ENCODE measurements around the gene CEP170B. TPM values are rescaled to one million over a fixed set of nuclear protein-coding genes. Genes with fewer than 3 reads are reported as not detected.

The CEP170B gene
- total and polyA plus RNA-seq, 2 of the 8 experiments (the other 6 are each of a cell fraction or from before 2014, with no cell fraction given), result 9.1 to 33.8 TPM

DNA sequence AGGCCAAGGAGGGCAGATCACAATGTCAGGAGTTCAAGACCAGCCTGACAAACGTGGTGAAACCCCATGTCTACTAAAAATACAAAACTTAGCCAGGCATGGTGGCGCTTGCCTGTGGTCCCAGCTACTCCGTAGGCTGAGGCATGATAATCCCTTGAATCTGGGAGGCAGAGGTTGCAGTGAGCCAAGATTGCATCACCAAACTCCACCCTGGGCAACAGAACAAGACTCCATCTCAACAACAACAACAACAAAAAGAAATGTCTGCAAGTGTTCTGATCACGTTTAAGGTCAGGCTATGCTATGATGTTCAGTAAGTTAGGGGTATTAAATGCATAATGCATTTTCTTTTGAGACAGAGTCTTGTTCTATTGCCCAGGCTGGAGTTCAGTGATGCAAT is 52.9 kb downstream of the CEP170B start:
- Histone ChIP-seq H4K20me1 (replicated peaks in 1 of 2; ENCODE audit: control insufficient read depth in 1 of 2, insufficient read depth in 2 of 2, low read length in 2 of 2) (no peaks in the 10 kb centered on the region), H2BK5ac (ENCODE audit: low read depth, low read length) (no peak overlapping the region), H3K4me1 (replicated peaks in 1 of 4; ENCODE audit: control insufficient read depth in 3 of 4, insufficient read depth in 4 of 4, low read length in 3 of 4) (no peaks in the 10 kb centered on the region), H2BK15ac (ENCODE audit: low read length) (no peak overlapping the region), H2AK5ac (ENCODE audit: low read depth, low read length) (no peak overlapping the region), H3K36me3 (ENCODE audit: control insufficient read depth in 2 of 4, insufficient read depth in 4 of 4, low read length in 3 of 4) (no peaks in the 10 kb centered on the region), H3K18ac (ENCODE audit: extremely low read depth, low read length) (no peak overlapping the region; the same call in 1 of the 2 replicates), H2AFZ (ENCODE audit: low read length) (no peak overlapping the region), H3K4ac (replicated peaks; ENCODE audit: insufficient read length, low read depth, low read length) (no peak overlapping the region), H4K5ac (ENCODE audit: insufficient read length, low read depth, low read length) (no peak overlapping the region), H2BK120ac (replicated peaks; ENCODE audit: low read depth, low read length) (no peak overlapping the region), H4K8ac (ENCODE audit: extremely low read depth, insufficient read depth, low read length) (no peak overlapping the region), H3K79me1 (ENCODE audit: low read depth, low read length) (no peaks in the 10 kb centered on the region), H3K9me3 (ENCODE audit: insufficient read depth in 2 of 2, low read depth in 1 of 2, low read length in 1 of 2) (no peaks in the 10 kb centered on the region), H4K91ac (replicated peaks; ENCODE audit: insufficient read length, low read length) (no peak overlapping the region), H3K23me2 (ENCODE audit: low read depth, low read length) (no peaks in the 10 kb centered on the region), H3K9ac (replicated peaks in 1 of 4; ENCODE audit: extremely low read depth in 1 of 4, low read depth in 3 of 4, low read length in 3 of 4) (no peak overlapping the region), H3K4me2 (ENCODE audit: insufficient read depth in 1 of 2, low read depth in 2 of 2, low read length in 2 of 2) (no peak overlapping the region), H2BK12ac (ENCODE audit: low read depth, low read length) (no peak overlapping the region), H3K27me3 (replicated peaks in 1 of 4; ENCODE audit: control insufficient read depth in 3 of 4, extremely low read depth in 1 of 4, insufficient read depth in 3 of 4, low read length in 3 of 4) (no peaks in the 10 kb centered on the region), H3K23ac (ENCODE audit: insufficient read length) (no peak overlapping the region), H3K27ac (ENCODE audit: low read depth, low read length) (no peak overlapping the region), H3K56ac (replicated peaks; ENCODE audit: insufficient read length, low read depth, low read length) (no peak overlapping the region), H3K79me2 (ENCODE audit: control insufficient read depth in 1 of 2, insufficient read depth in 2 of 2, low read length in 2 of 2) (no peaks in the 10 kb centered on the region), H2BK20ac (ENCODE audit: low read length) (no peak overlapping the region), H3K14ac (ENCODE audit: insufficient read length) (no peak overlapping the region), H3K4me3 (ENCODE audit: extremely low read depth in 1 of 4, insufficient read depth in 2 of 4, low read depth in 3 of 4, low read length in 4 of 4) (no peak overlapping the region)
- ChIA-PET POLR2A (ENCODE audit: partially characterized antibody) (interaction anchor here (2.3 kb wide), 1 partner anchor 22 kb away, joined by 6 read pairs; no protein-coding TSS in a partner anchor), CTCF (ENCODE audit: partially characterized antibody) (interaction anchor here (0.6 to 1.4 kb wide), 3 partner anchors 22 to 270 kb away, joined by 3 to 5 read pairs (median 5); no protein-coding TSS in a partner anchor)
- no peak for DNase-seq (ENCODE audit: low read depth in 1 of 2, low spot score in 2 of 2)
- 88% methylated on average over 4 of the region's 4 CpGs; no CpG with 5 or more reads in 1 of the 2 experiments for WGBS, 2 experiments (ENCODE audit: extremely low coverage in 1 of 2, insufficient coverage in 1 of 2, insufficient read length in 1 of 2, insufficient replicate concordance in 2 of 2, low coverage in 1 of 2, low lambda C conversion rate in 2 of 2, missing lambda C conversion rate in 1 of 2)
- no peak for TF ChIP-seq RXRA (IDR thresholded peaks at IDR 0.05; ENCODE audit: insufficient read depth, low read depth, low read length)
- TF ChIP-seq SP4 (IDR thresholded peaks at IDR 0.05; ENCODE audit: low read length), result no peak
- TF ChIP-seq TAF1 (IDR thresholded peaks at IDR 0.05; ENCODE audit: low read depth, low read length), result no peak
- TF ChIP-seq POLR2A (IDR thresholded peaks at IDR 0.05; ENCODE audit: control extremely low read depth in 1 of 2, low read depth in 2 of 2, low read length in 2 of 2), result no peak
- TF ChIP-seq SIRT6 (IDR thresholded peaks at IDR 0.05; ENCODE audit: low read length), result no peak
- no peak for TF ChIP-seq CEBPB (IDR thresholded peaks at IDR 0.05; ENCODE audit: low read depth, low read length)
- TF ChIP-seq EP300 (IDR thresholded peaks at IDR 0.05; ENCODE audit: borderline replicate concordance in 1 of 2, low read depth in 2 of 2, low read length in 2 of 2), result no peak
- no peak for FAIRE-seq

Measured in H1 (cell line).